ENCODE results near the gene RFX2.

Gene RFX2

DNA sequence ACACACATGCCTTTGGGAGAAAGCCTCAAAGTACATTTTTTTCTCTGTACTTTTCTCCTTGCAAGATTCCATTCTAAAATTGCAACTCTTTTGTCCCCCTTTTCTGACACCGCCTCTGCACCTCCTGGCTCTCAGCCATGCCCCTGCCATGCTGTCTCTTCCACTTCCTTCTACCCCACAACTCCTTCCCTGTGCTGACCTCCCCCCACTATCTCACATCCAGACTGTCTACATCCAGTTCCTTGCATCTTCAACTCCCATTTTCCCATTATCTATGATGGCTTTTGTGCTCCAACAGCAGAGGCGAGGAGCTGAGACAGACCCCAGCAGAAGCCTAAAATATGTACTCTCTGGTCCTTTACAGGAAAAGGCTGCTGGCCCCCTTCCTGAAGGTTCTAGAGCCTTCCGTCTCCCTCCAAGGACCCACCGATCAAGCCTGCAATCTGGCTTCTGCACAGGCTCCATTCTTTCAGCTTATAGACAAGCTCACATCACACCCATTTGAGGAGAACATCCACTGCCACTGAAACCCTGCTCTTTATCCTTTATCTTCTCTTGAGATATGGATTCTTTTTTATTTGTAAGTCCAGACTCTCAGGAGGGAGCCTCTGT lies 50.2 kb downstream of the RFX2 start:
- DNase-seq (ENCODE audit: low read depth), result no peak

DNA sequence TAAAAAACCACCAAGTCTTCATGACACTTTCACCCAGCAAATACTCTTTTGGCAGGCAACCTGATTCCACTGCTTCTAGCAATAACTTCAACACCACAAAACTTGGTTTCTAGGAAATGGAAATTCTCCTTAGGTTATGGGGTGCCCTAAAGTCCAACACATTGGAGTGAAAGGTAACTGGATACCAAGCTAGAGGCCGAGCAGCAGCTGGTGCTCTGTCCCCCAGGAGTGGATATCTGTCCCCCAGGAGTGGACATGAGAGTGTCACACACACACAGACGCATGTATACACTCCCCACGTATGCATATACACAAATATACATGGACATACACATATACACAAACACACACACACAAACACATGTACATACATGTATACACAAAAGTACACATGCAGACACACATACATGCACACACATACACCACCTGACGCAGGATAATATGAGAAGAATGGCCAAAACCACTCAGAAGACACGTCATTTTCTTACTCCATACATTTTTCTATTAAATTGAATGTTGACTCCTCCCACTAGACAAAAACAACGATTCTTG lies 50.8 kb downstream of the RFX2 start:
- DNase-seq (ENCODE audit: low read depth), result no peak

DNA sequence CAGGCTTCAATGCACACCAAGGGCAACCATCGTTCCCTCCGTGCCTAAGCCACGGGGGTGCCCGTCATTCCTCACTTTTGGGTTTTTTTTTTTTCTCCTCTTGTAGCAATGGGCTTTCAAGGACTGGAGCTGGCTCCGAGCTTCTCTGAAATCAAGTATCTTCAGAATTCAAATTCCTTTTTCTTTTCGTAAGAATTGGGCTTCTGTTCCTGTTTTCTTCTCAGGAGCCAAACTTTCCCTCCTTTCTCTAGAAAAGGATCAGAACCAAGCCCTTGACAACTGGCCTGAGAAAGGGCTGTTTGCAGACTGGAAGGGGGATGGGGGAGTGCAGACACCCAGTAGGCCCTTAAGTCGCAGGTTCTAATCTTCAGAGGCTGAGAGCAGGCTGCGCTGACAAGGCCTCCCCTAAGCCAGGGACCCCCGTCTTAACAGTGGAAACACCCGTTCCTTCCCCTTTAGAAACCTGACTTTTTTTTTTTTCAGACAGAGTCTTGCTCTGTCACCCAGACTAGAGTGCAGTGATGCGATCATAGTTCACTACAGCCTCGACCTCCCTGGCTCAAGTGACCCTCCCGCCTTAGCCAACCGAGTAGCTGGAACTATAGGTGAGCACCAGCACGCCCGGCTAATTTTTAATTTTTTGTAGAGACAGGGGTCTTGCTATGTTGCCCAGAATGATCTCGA lies 51.6 kb downstream of the RFX2 start:
- no peak for DNase-seq (ENCODE audit: low read depth)

DNA sequence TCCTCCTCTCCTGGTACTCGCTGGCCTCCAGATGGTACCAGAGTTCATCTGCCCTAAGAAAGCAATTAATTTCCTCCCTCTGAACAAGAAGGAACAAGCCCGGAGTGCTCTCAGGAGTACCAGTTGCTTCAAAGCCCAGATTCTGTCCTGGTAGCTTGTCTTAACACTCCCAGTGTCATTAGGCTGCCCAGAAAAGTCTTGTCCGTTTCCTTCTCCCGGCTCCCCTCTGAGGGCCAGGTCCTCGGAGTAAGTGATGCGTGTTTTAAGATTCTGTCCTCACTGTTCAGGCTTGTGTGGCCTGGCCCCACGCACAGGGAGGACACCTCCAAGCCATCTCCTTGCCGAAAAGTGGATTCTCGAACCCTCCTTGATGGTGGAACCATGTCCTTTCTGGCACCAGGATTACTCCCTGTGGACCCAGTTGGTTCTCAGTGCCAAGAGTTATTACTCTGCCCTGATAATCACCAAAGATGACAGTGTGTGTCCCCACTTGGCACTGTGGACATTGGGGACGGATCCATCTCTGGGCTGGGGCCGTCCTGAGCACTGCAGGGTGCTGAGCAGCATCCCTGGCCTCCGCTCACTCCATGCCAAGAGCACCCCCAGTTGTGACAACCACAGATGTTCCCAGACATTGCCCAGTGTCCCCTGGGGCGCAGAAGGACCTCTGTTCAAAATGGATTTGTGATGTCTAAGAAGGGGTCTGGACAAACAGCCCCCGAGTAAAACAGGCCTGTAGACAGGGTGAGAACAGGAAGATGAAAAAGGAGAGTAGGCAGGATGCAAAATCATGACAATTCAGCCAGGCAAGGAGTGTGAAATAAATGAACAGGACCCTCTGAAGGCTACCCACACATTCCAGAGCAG lies 52.4 kb downstream of the RFX2 start:
- no peak for DNase-seq (ENCODE audit: low read depth)

DNA sequence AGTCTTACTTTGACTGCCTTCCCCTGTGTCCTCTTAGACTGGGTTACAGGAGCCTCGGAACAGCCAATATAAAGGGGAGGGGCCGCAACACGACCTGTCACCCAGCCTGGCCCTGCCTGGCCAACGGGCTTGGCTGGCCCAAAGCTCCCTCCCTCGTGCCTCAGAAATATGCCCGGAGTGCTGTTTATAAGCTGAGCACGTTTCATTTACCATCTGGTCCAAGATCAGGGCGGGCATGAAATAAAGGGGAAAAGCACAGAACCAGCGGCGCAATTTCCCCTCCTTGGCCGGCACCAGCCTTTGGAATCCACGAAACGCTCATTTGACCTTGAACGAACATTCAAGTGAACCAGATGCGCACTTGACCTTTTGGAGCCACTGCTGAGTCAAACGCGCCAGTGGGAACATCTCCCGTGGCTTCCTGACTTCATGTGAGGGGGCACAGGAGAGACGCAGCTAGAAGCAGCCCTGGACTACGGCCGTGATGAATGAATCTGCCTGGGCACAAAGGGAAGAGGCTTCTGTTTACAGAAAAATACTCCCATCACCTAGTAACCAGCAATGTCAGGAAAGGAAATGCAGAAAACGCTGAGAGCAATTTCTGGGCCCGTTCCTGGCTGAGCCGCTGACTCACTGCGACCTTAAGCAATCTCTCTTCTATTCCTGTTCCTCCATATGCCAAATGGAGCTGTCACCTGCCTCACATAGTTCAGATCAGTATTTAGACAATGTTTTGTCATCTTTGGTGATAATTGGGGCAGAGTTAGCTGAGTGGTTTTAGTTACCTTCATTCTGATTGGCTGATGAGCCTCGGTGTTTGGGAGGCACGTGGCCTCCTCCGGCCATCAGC lies 53.3 kb downstream of the RFX2 start:
- DNase-seq (ENCODE audit: low read depth), result peak; percentile 94

- no peak for DNase-seq (ENCODE audit: low read depth)
These were observed 54.0 kb downstream of the RFX2 start for GRCh38 chr19:6056282-6056741.

- no peak for DNase-seq (ENCODE audit: low read depth)
These were observed 55.1 kb downstream of the RFX2 start for GRCh38 chr19:6055013-6055795.

DNA sequence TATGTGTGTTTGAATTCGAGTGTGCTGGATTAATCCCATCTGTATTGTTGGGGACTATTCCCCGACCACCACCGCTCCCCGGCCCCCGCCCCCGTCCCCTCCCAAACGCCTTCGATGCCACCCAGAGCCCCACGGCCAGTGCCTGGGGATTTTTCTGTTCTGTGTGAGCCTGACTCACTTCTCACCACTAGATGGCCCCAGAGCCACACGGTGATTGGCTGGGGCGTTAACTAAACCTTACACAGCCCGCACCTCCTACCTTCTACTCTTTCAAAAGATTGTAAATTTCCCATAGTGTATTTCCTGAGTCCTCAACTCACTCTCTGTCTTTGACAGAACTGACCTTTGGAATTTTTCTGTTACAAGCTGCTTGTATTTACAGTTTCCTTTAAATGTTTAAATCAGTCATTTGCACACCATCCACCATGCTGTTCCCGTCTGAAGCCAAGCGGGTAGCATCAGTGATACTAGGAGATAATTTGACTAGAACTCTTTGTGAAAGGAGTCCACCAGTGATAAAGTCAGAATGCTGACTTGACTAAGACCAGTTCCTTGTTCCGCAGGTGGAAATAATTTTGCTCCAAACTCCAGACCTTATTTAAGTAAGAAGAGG lies 61.4 kb downstream of the RFX2 start:
- peak; percentile 80 for DNase-seq (ENCODE audit: low read depth)

GRCh38 chr19:6048348-6048747 lies 62.0 kb downstream of the RFX2 start:
- no peak for DNase-seq (ENCODE audit: low read depth)

- DNase-seq (ENCODE audit: low read depth), result peak; percentile 73
These were observed 62.5 kb downstream of the RFX2 start for GRCh38 chr19:6047741-6048251.

DNA sequence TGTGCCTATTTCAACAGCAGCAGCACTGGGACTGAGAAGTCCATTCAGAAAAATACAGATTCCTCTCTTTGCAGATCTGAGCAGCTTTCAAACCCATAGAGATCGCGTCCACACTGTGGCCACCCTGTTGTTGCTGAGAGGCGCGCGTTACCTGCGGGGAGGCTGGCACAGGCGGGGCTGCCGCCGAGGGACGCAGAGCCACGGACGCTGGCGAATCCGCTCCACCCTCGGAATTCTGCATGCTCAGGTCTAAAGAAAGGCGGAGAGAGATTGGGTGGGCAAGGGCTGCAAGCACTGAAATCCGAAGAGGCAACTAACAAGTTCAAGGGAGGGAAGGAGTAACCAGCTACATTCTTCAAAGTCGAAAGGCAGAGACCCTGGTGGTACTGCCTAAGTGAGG lies 63.0 kb downstream of the RFX2 start:
- DNase-seq (ENCODE audit: low read depth), result no peak

DNA sequence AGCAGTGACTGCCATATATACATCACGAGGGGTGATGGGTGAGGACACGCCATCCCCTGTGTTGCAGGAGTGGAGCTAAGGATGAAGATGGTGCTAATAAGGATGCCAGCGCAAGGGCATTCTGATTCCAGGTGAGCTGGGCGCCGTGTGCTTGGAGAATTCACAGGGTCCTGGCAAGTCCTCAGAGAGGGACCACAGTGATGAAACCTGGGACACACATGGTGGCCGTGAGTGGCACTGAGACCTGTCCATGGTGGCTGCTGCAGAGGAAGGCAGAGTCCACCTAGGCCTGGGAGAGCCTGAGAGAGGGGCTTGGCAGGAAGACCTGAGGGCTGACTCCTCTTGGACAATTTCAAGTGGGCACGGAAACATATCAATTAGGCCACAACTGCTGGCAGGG lies 65.2 kb downstream of the RFX2 start:
- no peak for DNase-seq (ENCODE audit: low read depth)

DNA sequence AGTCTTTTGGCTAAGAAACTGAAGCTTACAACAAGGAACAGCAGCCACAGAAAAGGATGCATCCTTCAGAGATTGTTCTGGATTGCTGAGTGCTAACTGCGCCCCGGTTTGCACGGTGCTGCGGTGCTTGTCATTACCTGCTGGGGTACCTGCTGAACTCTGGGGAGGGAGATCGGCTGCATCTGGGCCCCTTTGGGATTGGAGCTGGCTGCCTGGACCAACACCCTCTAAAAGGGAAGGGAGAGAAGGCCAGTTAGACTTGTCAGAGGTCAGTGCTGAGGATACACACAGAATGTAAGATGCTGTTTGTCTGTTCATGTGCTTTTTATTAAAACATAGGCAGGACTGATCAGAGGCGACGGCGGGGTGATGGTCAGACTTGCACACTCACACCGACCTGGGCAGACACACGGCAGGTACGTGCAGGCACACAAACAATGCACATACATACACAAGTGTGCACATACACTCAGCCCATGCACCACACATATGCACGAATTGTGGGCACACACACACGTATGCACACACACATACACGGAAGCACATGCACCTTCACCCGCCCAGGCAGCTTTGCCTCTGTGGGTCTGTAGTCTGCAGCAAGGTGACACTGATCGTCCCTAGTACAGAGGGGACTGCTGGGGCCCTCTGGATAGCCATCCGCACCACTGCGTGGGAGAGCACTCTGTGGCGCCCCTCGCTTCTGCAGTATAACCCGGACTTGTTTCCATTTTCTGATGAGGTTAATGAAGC lies 66.1 kb downstream of the RFX2 start:
- no peak for DNase-seq (ENCODE audit: low read depth)

- no peak for DNase-seq (ENCODE audit: low read depth)
These were observed 67.2 kb downstream of the RFX2 start for GRCh38 chr19:6042776-6043726.

- no peak for DNase-seq (ENCODE audit: low read depth)
These were observed 68.3 kb downstream of the RFX2 start for GRCh38 chr19:6041991-6042481.

DNA sequence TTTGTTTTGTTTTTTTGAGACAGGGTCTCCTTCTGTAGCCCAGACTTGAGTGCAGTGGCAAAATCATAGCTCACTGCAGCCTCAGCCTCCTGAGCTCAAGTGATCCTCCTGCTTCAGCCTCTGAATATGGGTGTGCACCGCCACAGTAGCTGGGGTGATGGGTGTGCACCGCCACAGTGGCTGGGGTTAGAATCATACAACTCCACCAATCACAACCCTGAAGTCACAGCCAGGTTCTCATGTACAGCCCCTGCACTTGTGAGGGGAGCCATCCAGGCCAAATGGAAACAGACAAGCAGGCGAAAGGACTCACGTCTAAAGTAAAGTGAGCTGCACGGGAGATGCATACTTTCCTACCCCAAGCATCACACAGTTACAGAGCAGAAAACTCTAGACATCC lies 69.2 kb downstream of the RFX2 start:
- DNase-seq (ENCODE audit: low read depth), result no peak

DNA sequence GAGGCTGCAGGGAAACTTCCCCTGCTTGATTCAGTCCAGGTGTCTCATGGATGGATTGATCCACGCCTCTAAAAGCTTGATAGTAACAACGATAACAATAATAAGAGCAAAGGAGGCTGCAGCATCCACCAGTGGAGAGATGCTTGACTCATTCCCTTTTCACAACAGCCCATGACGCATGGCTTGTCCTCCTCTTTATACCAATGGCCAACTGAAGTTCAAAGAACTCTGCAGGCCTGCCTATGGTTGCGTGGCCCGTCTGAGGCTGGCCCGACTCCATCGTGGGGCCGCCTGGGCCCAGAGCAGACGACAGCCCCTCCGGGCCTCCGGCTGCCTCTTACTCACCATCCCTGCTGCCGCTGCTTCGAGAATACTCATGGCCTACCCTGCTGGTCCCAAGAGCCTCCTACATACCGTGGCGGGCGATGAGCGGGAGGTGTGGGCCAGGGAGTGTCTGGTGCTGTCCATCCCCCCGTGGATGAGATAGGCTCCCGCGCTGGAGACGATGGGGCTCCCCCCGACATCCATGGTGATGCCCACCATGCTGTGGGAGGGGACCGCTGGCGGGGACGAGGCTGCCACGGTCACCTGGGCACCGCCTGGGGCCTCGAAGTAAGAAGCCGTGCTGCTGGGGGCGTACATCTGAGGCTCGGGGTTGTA lies 70.6 kb downstream of the RFX2 start:
- no peak for DNase-seq (ENCODE audit: low read depth)
